ENCODE results near the gene TGFBR3. TPM values are rescaled to one million over a fixed set of nuclear protein-coding genes. Genes with fewer than 3 reads are reported as not detected.
"Not testable (repeated sequence)": the region's sequence is repeated elsewhere in the genome, so short reads cannot be mapped to it uniquely, and the experiment has no call there.

The TGFBR3 gene
- total RNA-seq, 2 donors from 2014 or later, result 14.4 to 27.8 TPM

- no peak for DNase-seq
- intact Hi-C loops (cut with DNase I, micrococcal nuclease), result loop anchor here in 1 of 2 donors (10.0 kb wide), 1 partner anchor 188 kb away; the partner anchor contains the start of gene TGFBR3
- ATAC-seq, result no peak
These were observed 189.6 kb downstream of the TGFBR3 start for GRCh38 chr1:91696321-91696720.

DNA sequence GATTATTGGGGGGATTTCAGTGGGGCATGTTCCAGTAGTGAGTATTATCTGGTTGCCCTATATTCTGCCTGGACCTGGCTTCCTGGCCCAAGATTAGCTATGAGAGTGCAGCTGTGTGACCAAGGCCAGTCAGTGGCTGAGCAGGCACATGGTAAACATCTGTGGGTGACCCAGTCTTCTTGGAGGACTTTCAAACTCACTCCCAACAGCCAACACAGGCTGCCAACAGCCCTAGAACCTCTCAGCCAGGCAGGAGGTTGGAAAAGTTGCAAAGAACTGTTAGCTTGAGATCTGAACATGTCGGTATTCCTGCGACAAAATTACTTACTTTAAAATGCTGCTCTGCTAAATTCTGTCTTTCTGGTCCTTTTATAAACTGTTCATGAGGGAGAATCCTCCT lies 192.4 kb downstream of the TGFBR3 start:
- DNase-seq, result no peak
- no peak for ATAC-seq
- intact Hi-C loops (cut with DNase I, micrococcal nuclease), result loop anchor here in 1 of 2 donors (10.0 kb wide), 1 partner anchor 191 kb away; the partner anchor contains the start of gene TGFBR3

DNA sequence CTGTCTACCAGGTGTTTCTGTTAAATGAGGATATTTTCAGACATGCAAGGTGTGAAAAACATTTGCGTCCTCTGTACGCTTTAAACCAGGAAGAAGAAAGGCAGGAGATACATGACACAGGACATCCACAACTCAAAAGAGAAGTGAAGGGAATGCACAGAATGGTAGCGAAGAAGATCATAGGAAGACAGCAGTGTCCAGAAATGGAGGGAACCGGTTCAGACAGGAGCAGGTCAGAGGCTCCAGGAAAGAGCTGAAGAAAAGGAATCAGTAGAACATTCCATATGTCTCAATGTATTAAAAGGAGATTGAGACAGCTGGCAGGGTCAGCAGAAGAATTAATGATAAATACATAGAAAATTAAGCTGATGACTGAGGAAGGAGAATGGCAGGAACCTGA lies 194.4 kb downstream of the TGFBR3 start:
- ATAC-seq (no peak), DNase-seq (no peak)
- intact Hi-C loops (cut with DNase I, micrococcal nuclease), result loop anchor here in 1 of 2 donors (10.0 kb wide), 1 partner anchor 193 kb away; the partner anchor contains the start of gene TGFBR3

GRCh38 chr1:91689641-91690481 lies 196.1 kb downstream of the TGFBR3 start:
- ATAC-seq (peak; percentile 78), DNase-seq (no peak)
- intact Hi-C loops (cut with DNase I, micrococcal nuclease), result loop anchor here in 1 of 2 donors (10.0 kb wide), 1 partner anchor 195 kb away; the partner anchor contains the start of gene TGFBR3

GRCh38 chr1:91687452-91687851 lies 198.5 kb downstream of the TGFBR3 start:
- ATAC-seq, result no peak
- intact Hi-C loops (cut with DNase I, micrococcal nuclease), result no loop called here
- no peak for DNase-seq

DNA sequence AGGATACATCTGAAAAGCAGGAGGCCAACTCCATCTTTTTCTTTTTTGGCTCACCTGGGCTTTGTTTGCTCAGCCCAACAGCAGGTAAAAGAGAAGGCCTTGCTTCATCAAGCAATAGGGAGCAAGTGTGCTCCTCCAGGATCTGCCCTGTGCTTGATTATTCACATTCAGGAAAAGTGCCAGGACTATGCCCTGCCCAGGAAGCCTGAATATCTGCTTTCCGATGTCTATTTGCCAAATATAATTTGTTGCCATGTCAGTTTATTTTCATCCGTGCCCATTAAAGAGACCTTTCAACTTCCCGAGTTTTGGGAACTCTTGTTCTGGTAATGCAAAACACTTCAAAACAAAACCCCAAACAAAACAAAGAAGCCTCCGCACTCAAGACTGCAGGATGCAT lies 200.0 kb downstream of the TGFBR3 start:
- DNase-seq (no peak), ATAC-seq (peak; percentile 33)
- intact Hi-C loops (cut with DNase I, micrococcal nuclease), result no loop called here

- ATAC-seq (no peak), DNase-seq (no peak)
- intact Hi-C loops (cut with DNase I, micrococcal nuclease), result no loop called here
These were observed 201.3 kb downstream of the TGFBR3 start for GRCh38 chr1:91684481-91685196.

DNA sequence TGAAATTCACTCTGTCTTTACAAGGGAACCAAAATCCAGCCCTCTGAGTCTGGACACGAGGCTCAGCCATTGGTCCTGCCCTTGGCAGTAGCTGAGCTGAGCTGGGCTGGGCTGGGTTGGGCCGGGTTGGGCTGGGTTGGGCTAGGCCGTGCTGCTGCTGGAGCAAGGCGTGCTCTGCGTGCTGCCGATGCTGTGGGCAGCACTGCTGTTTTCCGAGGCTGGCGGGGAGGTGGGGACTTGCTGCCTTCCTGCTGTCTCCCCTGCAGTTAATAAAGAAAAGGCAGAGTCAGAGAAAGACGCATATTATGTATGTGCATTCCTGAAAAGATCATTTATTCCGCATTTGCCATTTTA lies 202.4 kb downstream of the TGFBR3 start:
- intact Hi-C loops (cut with DNase I, micrococcal nuclease), result no loop called here
- ATAC-seq (peak; percentile 96), DNase-seq (peak; percentile 57 to 66)

DNA sequence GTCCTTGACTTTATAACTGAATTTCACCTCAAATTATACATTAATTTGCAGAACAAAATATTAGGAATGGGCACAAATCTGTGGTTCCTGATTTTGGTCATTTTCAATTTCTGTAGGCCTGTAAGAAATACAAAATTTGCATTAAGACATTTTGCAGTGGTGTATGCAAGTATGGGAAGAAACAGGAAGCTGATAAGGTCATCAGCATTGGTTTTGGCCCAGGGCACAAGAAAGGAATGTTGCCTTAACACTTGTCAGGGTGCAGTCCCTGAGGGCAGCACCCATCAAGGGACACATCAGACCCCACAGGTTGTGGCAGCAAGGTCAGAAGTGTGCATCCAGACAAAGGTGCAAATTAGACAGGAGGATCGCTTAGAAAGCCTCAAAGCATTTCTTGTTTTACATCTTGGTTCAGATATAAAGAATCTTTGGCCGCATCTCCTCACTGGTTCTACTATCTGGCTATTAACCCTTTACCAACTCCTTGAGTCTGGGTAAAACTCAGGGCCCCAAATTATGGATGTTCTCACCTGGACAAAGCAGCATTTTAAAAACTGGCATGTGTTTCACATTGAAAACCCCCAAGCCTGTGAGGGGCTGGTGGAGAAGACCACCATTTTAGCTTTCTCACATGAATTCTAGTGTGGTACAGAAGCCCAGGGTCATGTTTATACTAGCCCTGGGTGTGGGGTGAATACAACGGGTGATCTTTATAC lies 202.9 kb downstream of the TGFBR3 start:
- no peak for ATAC-seq
- intact Hi-C loops (cut with DNase I, micrococcal nuclease), result no loop called here
- no peak for DNase-seq

DNA sequence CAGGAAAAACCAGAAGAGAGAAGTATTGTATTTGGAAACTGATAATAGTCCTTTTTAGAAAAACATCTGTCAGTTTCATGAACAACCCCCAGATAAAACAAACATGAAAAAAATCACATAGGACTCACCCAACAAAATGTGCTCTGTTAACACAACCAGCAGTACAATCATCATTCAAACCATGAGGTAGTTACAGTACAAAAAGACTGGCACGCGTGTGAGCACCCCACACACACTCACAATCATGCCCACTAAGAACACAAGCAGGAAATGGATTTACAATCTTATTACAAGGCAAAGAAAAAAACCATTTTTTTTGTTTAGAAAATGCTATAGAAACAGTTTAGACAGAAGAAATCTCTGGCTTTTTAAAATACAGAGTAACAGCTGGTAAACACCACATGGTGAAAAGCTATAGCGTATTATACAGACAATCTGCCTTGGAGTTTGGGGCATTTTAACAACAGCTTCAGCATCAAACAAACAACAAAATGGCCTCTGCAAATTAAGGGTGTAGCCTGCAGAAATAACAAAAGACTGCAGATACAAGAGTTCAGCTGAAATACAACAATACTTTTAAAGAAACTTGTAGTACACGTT lies 205.3 kb downstream of the TGFBR3 start:
- no peak for ATAC-seq
- intact Hi-C loops (cut with DNase I, micrococcal nuclease), result no loop called here
- no peak for DNase-seq

- intact Hi-C loops (cut with DNase I, micrococcal nuclease), result no loop called here
- DNase-seq, result no peak
- ATAC-seq, result no peak
These were observed 206.5 kb downstream of the TGFBR3 start for GRCh38 chr1:91679446-91679845.

- no peak for DNase-seq
- no peak for ATAC-seq
- intact Hi-C loops (cut with DNase I, micrococcal nuclease), result no loop called here
These were observed 209.9 kb downstream of the TGFBR3 start for GRCh38 chr1:91676030-91676429.

DNA sequence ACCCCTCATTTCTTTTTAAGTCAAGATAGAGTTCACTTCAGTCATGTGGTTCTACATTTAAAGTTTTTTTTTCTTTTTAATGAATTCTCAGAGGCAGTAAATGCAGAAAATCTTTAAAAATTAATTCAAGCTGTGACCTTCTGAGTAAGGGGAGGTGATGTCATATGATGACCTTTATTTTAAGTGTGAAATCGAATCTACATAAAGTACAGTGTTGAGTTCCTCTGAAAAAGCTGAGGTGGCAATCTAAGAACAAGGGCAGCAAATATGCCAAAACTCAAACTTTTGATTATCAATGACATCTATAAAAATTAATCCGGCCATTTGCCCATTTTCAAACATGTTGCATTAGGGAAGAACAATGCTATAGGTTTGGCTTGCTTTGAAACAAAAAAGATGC lies 211.8 kb downstream of the TGFBR3 start:
- DNase-seq, result no peak
- intact Hi-C loops (cut with DNase I, micrococcal nuclease), result no loop called here
- no peak for ATAC-seq

- DNase-seq (no peak), ATAC-seq (no peak)
- intact Hi-C loops (cut with DNase I, micrococcal nuclease), result no loop called here
These were observed 212.3 kb downstream of the TGFBR3 start for GRCh38 chr1:91673613-91674012.

GRCh38 chr1:91672601-91673161 lies 213.3 kb downstream of the TGFBR3 start:
- intact Hi-C loops (cut with DNase I, micrococcal nuclease), result no loop called here
- DNase-seq (no peak), ATAC-seq (no peak)

- DNase-seq (no peak), ATAC-seq (no peak)
- intact Hi-C loops (cut with DNase I, micrococcal nuclease), result no loop called here
These were observed 215.2 kb downstream of the TGFBR3 start for GRCh38 chr1:91670781-91671180.

DNA sequence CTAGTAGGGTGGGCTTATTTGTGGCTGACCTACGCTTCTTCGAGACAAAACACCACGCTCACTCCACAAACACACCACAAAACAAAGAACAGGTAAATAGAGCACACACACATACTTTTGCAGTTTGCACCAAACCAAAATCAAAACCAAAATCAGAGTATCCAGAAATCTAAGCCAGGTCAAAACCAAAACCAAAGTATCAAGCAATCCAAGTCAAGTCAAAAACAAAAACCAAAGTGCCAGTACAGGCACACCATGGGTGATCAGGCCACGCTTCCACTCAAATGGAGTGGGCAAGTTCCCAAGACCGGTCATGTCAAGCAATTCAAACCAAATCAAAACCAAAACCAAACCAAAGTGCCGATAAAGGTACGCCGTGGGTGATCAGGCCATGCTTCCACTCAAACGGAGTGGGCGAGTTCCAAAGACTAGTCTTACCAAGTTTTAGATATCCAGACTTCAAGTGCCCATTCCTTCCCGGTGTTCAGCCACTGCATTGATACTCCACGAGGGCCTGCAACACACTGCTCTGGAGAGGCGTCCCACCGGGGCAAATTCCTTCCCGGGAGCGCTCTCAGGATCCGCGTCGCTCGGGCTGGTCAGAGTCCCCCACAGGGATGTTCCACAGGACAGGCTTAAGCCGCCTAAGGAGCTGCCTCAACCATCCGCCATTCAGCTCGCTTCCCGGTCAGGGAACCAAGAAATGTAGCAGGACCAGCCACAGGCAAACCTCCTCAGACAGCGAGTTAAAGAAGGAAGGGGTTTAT lies 216.2 kb downstream of the TGFBR3 start:
- no peak for DNase-seq
- intact Hi-C loops (cut with DNase I, micrococcal nuclease), result no loop called here
- ATAC-seq, result no peak

DNA sequence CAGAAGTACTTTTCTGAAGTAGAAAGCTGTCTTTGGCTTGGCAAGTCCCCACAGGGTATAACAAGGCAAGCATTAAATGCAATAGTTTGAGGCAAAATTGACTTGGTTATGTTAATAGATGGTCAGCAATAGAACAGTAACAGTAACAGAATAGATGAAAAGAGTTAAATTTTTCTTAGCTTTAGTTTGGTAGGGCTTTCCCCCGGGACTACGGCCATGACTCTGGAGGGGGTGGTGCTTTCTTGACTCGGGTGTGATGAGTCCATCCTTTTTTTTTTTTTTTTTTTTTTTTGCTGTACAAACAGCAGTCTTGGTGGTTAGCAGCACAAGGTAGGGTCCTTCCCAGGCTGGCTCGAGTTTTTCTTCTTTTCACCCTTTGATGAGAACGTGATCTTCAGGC lies 219.3 kb downstream of the TGFBR3 start:
- intact Hi-C loops (cut with DNase I, micrococcal nuclease), result not testable (repeated sequence)

More for the DNA sequence above, 219.3 kb downstream of the TGFBR3 start:
- not testable (repeated sequence) for ATAC-seq, DNase-seq
